ENCODE data around the gene DSCAML1. TPM values are rescaled to one million over a fixed set of nuclear protein-coding genes. Genes with fewer than 3 reads are reported as not detected.

DSCAML1 gene
- total and polyA plus RNA-seq, 9 of the 15 experiments (the other 6 are each of a cell fraction or from before 2014, with no cell fraction given) = not detected

DNA sequence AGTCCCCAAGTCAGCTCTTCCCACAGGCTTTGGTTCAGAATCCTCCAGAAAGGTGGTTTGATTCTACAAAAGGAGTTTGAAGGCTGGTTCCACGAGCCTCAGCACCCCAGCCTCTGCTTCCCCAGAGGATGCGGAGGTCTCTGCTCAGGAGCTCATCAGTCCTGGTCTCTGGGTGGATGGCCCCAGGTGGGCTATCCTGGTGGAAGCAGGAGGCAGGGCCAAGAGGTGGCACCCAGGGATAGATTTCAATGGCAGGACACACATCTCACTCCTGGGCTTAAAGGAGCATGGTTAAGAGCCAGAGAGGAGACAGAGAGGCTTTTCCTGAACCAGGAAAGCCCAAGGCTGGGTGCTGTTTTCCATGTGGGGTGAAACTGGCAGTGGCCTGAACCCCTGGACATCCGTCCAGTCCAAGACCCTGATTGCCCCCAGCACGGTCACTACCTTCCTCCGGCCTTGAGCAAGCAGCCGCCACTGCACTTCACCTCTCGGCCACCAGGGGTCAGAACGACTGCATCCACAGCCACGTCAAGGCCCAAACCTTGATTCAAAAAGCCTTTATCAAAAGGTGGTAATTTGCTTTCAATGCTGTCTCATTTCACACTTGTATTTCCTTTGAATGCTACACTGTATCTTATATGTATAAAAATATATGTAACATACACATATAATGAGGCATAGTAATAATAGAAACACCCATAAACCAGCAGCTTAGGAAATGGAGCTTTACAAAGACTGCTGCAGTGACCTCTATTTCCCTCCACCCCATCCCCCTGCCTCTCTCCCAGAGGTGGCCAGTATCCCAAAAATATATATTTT is 46.9 kb upstream of the DSCAML1 start:
- in situ Hi-C loops (cut with MboI) = loop anchor here (10.0 kb wide), 1 partner anchor 101 kb away; no protein-coding TSS in a partner anchor
- H2AFZ ChIP-seq (ENCODE audit: low read depth, low read length) = no peak overlapping the region
- TF ChIP-seq STAG1 (CRISPR knock-in tag; IDR thresholded peaks at IDR 0.05; ENCODE audit: borderline replicate concordance) (peak; percentile 77; the same call in 1 of the 2 replicates), MCM3 (IDR thresholded peaks at IDR 0.05) (no peak), TSC22D4 (tag; IDR thresholded peaks at IDR 0.05) (no peak), NFE2L1 (tag; IDR thresholded peaks at IDR 0.05; ENCODE audit: borderline replicate concordance, low read depth) (no peak), MTA1 (IDR thresholded peaks at IDR 0.05; ENCODE audit: borderline replicate concordance) (no peak), GTF2A2 (tag; IDR thresholded peaks at IDR 0.05) (no peak), PHF20 (IDR thresholded peaks at IDR 0.05; ENCODE audit: partially characterized antibody) (no peak), CC2D1A (IDR thresholded peaks at IDR 0.05) (0 out of 2 replicates have a peak, but pooled peaks have one; percentile 31), RCOR1 (IDR thresholded peaks at IDR 0.05; ENCODE audit: borderline replicate concordance in 1 of 2, low read depth in 2 of 2, low read length in 2 of 2) (0 out of 4 replicates have a peak, but pooled peaks of 1 of the 2 experiments have one; percentile 46), CREM (IDR thresholded peaks at IDR 0.05; ENCODE audit: low read depth) (peak; percentile 50; the same call in 1 of the 2 replicates), ARID2 (IDR thresholded peaks at IDR 0.05) (peak; percentile 58; the same call in 1 of the 2 replicates), HSF4 (CRISPR knock-in tag; IDR thresholded peaks at IDR 0.05; ENCODE audit: borderline replicate concordance) (no peak), ZNF121 (CRISPR knock-in tag; conservative IDR thresholded peaks at IDR 0.05) (no peak), NKRF (IDR thresholded peaks at IDR 0.05; ENCODE audit: borderline replicate concordance) (no peak), RFX1 (IDR thresholded peaks at IDR 0.05) (no peak), CHD2 (IDR thresholded peaks at IDR 0.05; ENCODE audit: low read depth, low read length) (no peak)
- TF ChIP-seq, protein P1, sequence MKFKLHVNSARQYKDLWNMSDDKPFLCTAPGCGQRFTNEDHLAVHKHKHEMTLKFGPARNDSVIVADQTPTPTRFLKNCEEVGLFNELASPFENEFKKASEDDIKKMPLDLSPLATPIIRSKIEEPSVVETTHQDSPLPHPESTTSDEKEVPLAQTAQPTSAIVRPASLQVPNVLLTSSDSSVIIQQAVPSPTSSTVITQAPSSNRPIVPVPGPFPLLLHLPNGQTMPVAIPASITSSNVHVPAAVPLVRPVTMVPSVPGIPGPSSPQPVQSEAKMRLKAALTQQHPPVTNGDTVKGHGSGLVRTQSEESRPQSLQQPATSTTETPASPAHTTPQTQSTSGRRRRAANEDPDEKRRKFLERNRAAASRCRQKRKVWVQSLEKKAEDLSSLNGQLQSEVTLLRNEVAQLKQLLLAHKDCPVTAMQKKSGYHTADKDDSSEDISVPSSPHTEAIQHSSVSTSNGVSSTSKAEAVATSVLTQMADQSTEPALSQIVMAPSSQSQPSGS (CRISPR knock-in tag; IDR thresholded peaks at IDR 0.05) = no peak
- TF ChIP-seq, protein P2, sequence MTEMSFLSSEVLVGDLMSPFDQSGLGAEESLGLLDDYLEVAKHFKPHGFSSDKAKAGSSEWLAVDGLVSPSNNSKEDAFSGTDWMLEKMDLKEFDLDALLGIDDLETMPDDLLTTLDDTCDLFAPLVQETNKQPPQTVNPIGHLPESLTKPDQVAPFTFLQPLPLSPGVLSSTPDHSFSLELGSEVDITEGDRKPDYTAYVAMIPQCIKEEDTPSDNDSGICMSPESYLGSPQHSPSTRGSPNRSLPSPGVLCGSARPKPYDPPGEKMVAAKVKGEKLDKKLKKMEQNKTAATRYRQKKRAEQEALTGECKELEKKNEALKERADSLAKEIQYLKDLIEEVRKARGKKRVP (CRISPR knock-in tag; IDR thresholded peaks at IDR 0.05) = no peak

More for the DNA sequence above, 46.9 kb upstream of the DSCAML1 start:
- DNase-seq (ENCODE audit: extremely low read depth in 1 of 4, low spot score in 3 of 4) (peak; percentile 70 to 79 (median 74)), ATAC-seq (peak; percentile 94), FAIRE-seq (peak; percentile 58)
- POLR2A ChIA-PET = interaction anchor here (0.6 to 1.3 kb wide), 2 partner anchors 107 to 252 kb away, joined by 3 to 5 read pairs; no protein-coding TSS in a partner anchor
- no TSS peak for BruUV-seq (replicated peaks)
- Histone ChIP-seq H3K27ac (ENCODE audit: extremely low read depth, low read depth, low read length) (no peak overlapping the region), H3K79me2 (ENCODE audit: control insufficient read depth, insufficient read depth, low read length) (no peaks in the 10 kb centered on the region), H3K4me1 (replicated peaks in 1 of 2; ENCODE audit: control insufficient read depth in 2 of 2, insufficient read depth in 2 of 2, low read length in 2 of 2) (no peaks in the 10 kb centered on the region), H3K36me3 (ENCODE audit: control insufficient read depth, insufficient read depth, low read length) (no peaks in the 10 kb centered on the region), H3K9ac (ENCODE audit: insufficient read depth in 1 of 2, low read depth in 2 of 2, low read length in 2 of 2) (no peak overlapping the region), H3K4me3 (no peak overlapping the region), H3K9me3 (replicated peaks; ENCODE audit: control insufficient read depth, insufficient read depth, low read depth, low read length) (no peaks in the 10 kb centered on the region), H3K27me3 (ENCODE audit: control insufficient read depth in 2 of 2, insufficient read depth in 2 of 2, low read length in 2 of 2) (peaks cover 0 to 35% of the 10 kb centered on the region in 2 experiments; a peak in 3 of 5 replicates), H3K4me2 (ENCODE audit: insufficient read depth, low read length) (no peak overlapping the region), H4K20me1 (replicated peaks; ENCODE audit: control insufficient read depth, insufficient read depth, low read length) (peaks cover 6% of the 10 kb centered on the region; the same call in 1 of the 2 replicates), H3K9me1 (ENCODE audit: control insufficient read depth, insufficient read depth, low read length) (no peaks in the 10 kb centered on the region)
- CTCF ChIA-PET (ENCODE audit: low intra/inter-chr PET ratio) = interaction anchor here (0.5 to 3.7 kb wide), 7 partner anchors 60 to 447 kb away, joined by 3 to 34 read pairs (median 7); no protein-coding TSS in a partner anchor
- intact Hi-C loops (cut with micrococcal nuclease) = loop anchor here (1.0 kb wide), 3 partner anchors 60 to 209 kb away; no protein-coding TSS in a partner anchor
- WGBS (ENCODE audit: insufficient coverage, low coverage, missing lambda C conversion rate) = 13% methylated on average over 9 of the region's 9 CpGs

Data from K562 (cell line).